ENCODE data around the gene THOC6.

GRCh38 chr16:3027983-3028715 is 4.3 kb downstream of the THOC6 start:
- TF ChIP-seq CSRNP3 (CRISPR knock-in tag; IDR thresholded peaks at IDR 0.05) (no peak), ZFP30 (CRISPR knock-in tag; IDR thresholded peaks at IDR 0.05) (no peak), SNAI2 (CRISPR knock-in tag; IDR thresholded peaks at IDR 0.05) (no peak), PATZ1 (CRISPR knock-in tag; IDR thresholded peaks at IDR 0.05; ENCODE audit: borderline replicate concordance) (no peak), ZC3H10 (CRISPR knock-in tag; IDR thresholded peaks at IDR 0.05) (no peak), ZFP3 (CRISPR knock-in tag; IDR thresholded peaks at IDR 0.05) (no peak), POU6F1 (CRISPR knock-in tag; IDR thresholded peaks at IDR 0.05; ENCODE audit: borderline replicate concordance, low read depth) (no peak), CSDC2 (CRISPR knock-in tag; IDR thresholded peaks at IDR 0.05) (no peak), TSHZ2 (CRISPR knock-in tag; IDR thresholded peaks at IDR 0.05) (no peak)
